ENCODE data around the gene TUBA8.
"Not testable (repeated sequence)": the region's sequence is repeated elsewhere in the genome, so short reads cannot be mapped to it uniquely, and the experiment has no call there.

Gene TUBA8

GRCh38 chr22:18110194-18110953, at the start of gene TUBA8:
TSS of gene TUBA8 (plus strand) at chr22:18110809. CDS start at chr22:18110866, 57 bp downstream.
- peak in 1 of 2 donors; percentile 37 for DNase-seq (ENCODE audit: low read depth in 2 of 2)

GRCh38 chr22:18062421-18062820, 48.2 kb upstream of the TUBA8 start:
- DNase-seq (ENCODE audit: low read depth in 2 of 2) = no peak

GRCh38 chr22:18063306-18063705, 47.3 kb upstream of the TUBA8 start:
- DNase-seq (ENCODE audit: low read depth in 2 of 2) = no peak

- not testable (repeated sequence) for DNase-seq (ENCODE audit: low read depth in 2 of 2)
These were observed 46.9 kb upstream of the TUBA8 start for GRCh38 chr22:18063715-18064114.

- DNase-seq (ENCODE audit: low read depth in 2 of 2) = no peak
These were observed 46.0 kb upstream of the TUBA8 start for GRCh38 chr22:18064636-18065035.

- DNase-seq (ENCODE audit: low read depth in 2 of 2) = no peak
These were observed 45.4 kb upstream of the TUBA8 start for GRCh38 chr22:18065256-18065655.

GRCh38 chr22:18066181-18066859, 44.3 kb upstream of the TUBA8 start:
- no peak for DNase-seq (ENCODE audit: low read depth in 2 of 2)

- DNase-seq (ENCODE audit: low read depth in 2 of 2) = no peak
These were observed 43.5 kb upstream of the TUBA8 start for GRCh38 chr22:18067121-18067520.

- no peak for DNase-seq (ENCODE audit: low read depth in 2 of 2)
These were observed 42.9 kb upstream of the TUBA8 start for GRCh38 chr22:18067548-18068341.

GRCh38 chr22:18068381-18068988, 42.1 kb upstream of the TUBA8 start:
- no peak for DNase-seq (ENCODE audit: low read depth in 2 of 2)

- DNase-seq (ENCODE audit: low read depth in 2 of 2) = no peak
These were observed 41.6 kb upstream of the TUBA8 start for GRCh38 chr22:18069041-18069440.

- DNase-seq (ENCODE audit: low read depth in 2 of 2) = no peak
These were observed 40.6 kb upstream of the TUBA8 start for GRCh38 chr22:18070041-18070440.

GRCh38 chr22:18070556-18071306, 39.9 kb upstream of the TUBA8 start:
- no peak for DNase-seq (ENCODE audit: low read depth in 2 of 2)

- DNase-seq (ENCODE audit: low read depth in 2 of 2) = not testable (repeated sequence)
These were observed 39.2 kb upstream of the TUBA8 start for GRCh38 chr22:18071307-18071967.

- DNase-seq (ENCODE audit: low read depth in 2 of 2) = no peak
These were observed 38.7 kb upstream of the TUBA8 start for GRCh38 chr22:18071968-18072310.

GRCh38 chr22:18073467-18073866, 37.1 kb upstream of the TUBA8 start:
- no peak for DNase-seq (ENCODE audit: low read depth in 2 of 2)

GRCh38 chr22:18073927-18074326, 36.7 kb upstream of the TUBA8 start:
- DNase-seq (ENCODE audit: low read depth in 2 of 2) = not testable (repeated sequence)

GRCh38 chr22:18075101-18075719, 35.4 kb upstream of the TUBA8 start:
- no peak for DNase-seq (ENCODE audit: low read depth in 2 of 2)

GRCh38 chr22:18075720-18076497, 34.7 kb upstream of the TUBA8 start:
- no peak for DNase-seq (ENCODE audit: low read depth in 2 of 2)

All from stimulated activated CD4-positive, alpha-beta T cell treated with anti-CD3 and anti-CD28 coated beads, Interleukin-4, amount 100 ng/mL, for 48 hours (primary cell).